ENCODE data around the gene SLC26A5. TPM values are rescaled to one million over a fixed set of nuclear protein-coding genes. Genes with fewer than 3 reads are reported as not detected.

The SLC26A5 gene
- total RNA-seq, 2 experiments from 2014 or later, result not detected

- no peak for TF ChIP-seq EZH2phosphoT487 (IDR thresholded peaks at IDR 0.05; ENCODE audit: borderline replicate concordance, low read depth, low read length)
- TF ChIP-seq, protein P1, sequence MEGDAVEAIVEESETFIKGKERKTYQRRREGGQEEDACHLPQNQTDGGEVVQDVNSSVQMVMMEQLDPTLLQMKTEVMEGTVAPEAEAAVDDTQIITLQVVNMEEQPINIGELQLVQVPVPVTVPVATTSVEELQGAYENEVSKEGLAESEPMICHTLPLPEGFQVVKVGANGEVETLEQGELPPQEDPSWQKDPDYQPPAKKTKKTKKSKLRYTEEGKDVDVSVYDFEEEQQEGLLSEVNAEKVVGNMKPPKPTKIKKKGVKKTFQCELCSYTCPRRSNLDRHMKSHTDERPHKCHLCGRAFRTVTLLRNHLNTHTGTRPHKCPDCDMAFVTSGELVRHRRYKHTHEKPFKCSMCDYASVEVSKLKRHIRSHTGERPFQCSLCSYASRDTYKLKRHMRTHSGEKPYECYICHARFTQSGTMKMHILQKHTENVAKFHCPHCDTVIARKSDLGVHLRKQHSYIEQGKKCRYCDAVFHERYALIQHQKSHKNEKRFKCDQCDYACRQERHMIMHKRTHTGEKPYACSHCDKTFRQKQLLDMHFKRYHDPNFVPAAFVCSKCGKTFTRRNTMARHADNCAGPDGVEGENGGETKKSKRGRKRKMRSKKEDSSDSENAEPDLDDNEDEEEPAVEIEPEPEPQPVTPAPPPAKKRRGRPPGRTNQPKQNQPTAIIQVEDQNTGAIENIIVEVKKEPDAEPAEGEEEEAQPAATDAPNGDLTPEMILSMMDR (conservative IDR thresholded peaks at IDR 0.05; ENCODE audit: low read length), result no peak
- Histone ChIP-seq H3K4me1 (ENCODE audit: insufficient read depth, low read length, poor library complexity, severe bottlenecking) (no peaks in the 10 kb centered on the region), H3K4me2 (ENCODE audit: low read length) (no peak overlapping the region), H2AFZ (ENCODE audit: low read length) (no peak overlapping the region), H3K9me2 (ENCODE audit: insufficient read depth, low read length) (no peaks in the 10 kb centered on the region), H3K27ac (ENCODE audit: low read depth, low read length, poor library complexity, severe bottlenecking) (no peak overlapping the region), H3K79me2 (ENCODE audit: insufficient read depth, low read depth, low read length) (no peaks in the 10 kb centered on the region), H3K4me3 (ENCODE audit: low read depth, low read length, poor library complexity, severe bottlenecking) (no peak overlapping the region), H4K20me1 (ENCODE audit: insufficient read depth, low read length) (no peaks in the 10 kb centered on the region), H3K9me3 (ENCODE audit: low read length) (no peaks in the 10 kb centered on the region), H3K36me3 (ENCODE audit: insufficient read depth, low read length) (no peaks in the 10 kb centered on the region)
- DNase-seq (ENCODE audit: low spot score), result no peak
- CTCF ChIA-PET (ENCODE audit: unreplicated experiment), result no interaction called here
- POLR2A ChIA-PET, result interaction anchor here (1.3 kb wide), 1 partner anchor 10 kb away, joined by 3 read pairs; no protein-coding TSS in a partner anchor
- intact Hi-C loops (cut with micrococcal nuclease; ENCODE audit: unreplicated experiment), result no loop called here
- BruUV-seq (replicated peaks), result no TSS peak
Measured at GRCh38 chr7:103466814-103467213, 20.8 kb upstream of the SLC26A5 start.

GRCh38 chr7:103462358-103462757 lies 16.4 kb upstream of the SLC26A5 start:
- no peaks in the 10 kb centered on the region for H3K79me2 ChIP-seq (ENCODE audit: insufficient read depth, low read depth, low read length)
- no peak for TF ChIP-seq EZH2phosphoT487 (IDR thresholded peaks at IDR 0.05; ENCODE audit: borderline replicate concordance, low read depth, low read length)
- TF ChIP-seq, protein P1 (conservative IDR thresholded peaks at IDR 0.05; ENCODE audit: low read length), result no peak
- no peaks in the 10 kb centered on the region for H4K20me1 ChIP-seq (ENCODE audit: insufficient read depth, low read length)
- DNase-seq (ENCODE audit: low spot score), result no peak
- no peak overlapping the region for H2AFZ ChIP-seq (ENCODE audit: low read length)
- no peak overlapping the region for H3K4me3 ChIP-seq (ENCODE audit: low read depth, low read length, poor library complexity, severe bottlenecking)
- H3K9me2 ChIP-seq (ENCODE audit: insufficient read depth, low read length), result no peaks in the 10 kb centered on the region
- no peaks in the 10 kb centered on the region for H3K4me1 ChIP-seq (ENCODE audit: insufficient read depth, low read length, poor library complexity, severe bottlenecking)
- POLR2A ChIA-PET, result interaction anchor here (1.0 kb wide), 1 partner anchor 273 kb away, joined by 3 read pairs; no protein-coding TSS in a partner anchor
- intact Hi-C loops (cut with micrococcal nuclease; ENCODE audit: unreplicated experiment), result no loop called here
- no peaks in the 10 kb centered on the region for H3K36me3 ChIP-seq (ENCODE audit: insufficient read depth, low read length)
- CTCF ChIA-PET (ENCODE audit: unreplicated experiment), result no interaction called here
- no TSS peak for BruUV-seq (replicated peaks)
- no peak overlapping the region for H3K4me2 ChIP-seq (ENCODE audit: low read length)
- no peak overlapping the region for H3K27ac ChIP-seq (ENCODE audit: low read depth, low read length, poor library complexity, severe bottlenecking)
- no peaks in the 10 kb centered on the region for H3K9me3 ChIP-seq (ENCODE audit: low read length)

GRCh38 chr7:103447073-103447960 lies 1.3 kb upstream of the SLC26A5 start:
- H2AFZ ChIP-seq (ENCODE audit: low read length), result no peak overlapping the region
- H3K79me2 ChIP-seq (ENCODE audit: insufficient read depth, low read depth, low read length), result no peaks in the 10 kb centered on the region
- TF ChIP-seq, protein P1 (conservative IDR thresholded peaks at IDR 0.05; ENCODE audit: low read length), result peak; percentile 76
- TF ChIP-seq EZH2phosphoT487 (IDR thresholded peaks at IDR 0.05; ENCODE audit: borderline replicate concordance, low read depth, low read length), result no peak
- no peaks in the 10 kb centered on the region for H4K20me1 ChIP-seq (ENCODE audit: insufficient read depth, low read length)
- no peaks in the 10 kb centered on the region for H3K9me2 ChIP-seq (ENCODE audit: insufficient read depth, low read length)
- DNase-seq (ENCODE audit: low spot score), result peak; percentile 38
- no peaks in the 10 kb centered on the region for H3K9me3 ChIP-seq (ENCODE audit: low read length)
- ChIA-PET CTCF (ENCODE audit: unreplicated experiment) (no interaction called here), POLR2A (no interaction called here)
- H3K36me3 ChIP-seq (ENCODE audit: insufficient read depth, low read length), result no peaks in the 10 kb centered on the region
- H3K4me1 ChIP-seq (ENCODE audit: insufficient read depth, low read length, poor library complexity, severe bottlenecking), result no peaks in the 10 kb centered on the region
- BruUV-seq (replicated peaks), result no TSS peak
- intact Hi-C loops (cut with micrococcal nuclease; ENCODE audit: unreplicated experiment), result no loop called here
- no peak overlapping the region for H3K4me2 ChIP-seq (ENCODE audit: low read length)
- no peak overlapping the region for H3K4me3 ChIP-seq (ENCODE audit: low read depth, low read length, poor library complexity, severe bottlenecking)
- H3K27ac ChIP-seq (ENCODE audit: low read depth, low read length, poor library complexity, severe bottlenecking), result no peak overlapping the region

All from OCI-LY7 (cell line).